Caki2 (cell line): ENCODE results near the gene CBX1. TPM values are rescaled to one million over a fixed set of nuclear protein-coding genes. Genes with fewer than 3 reads are reported as not detected.
A peak's percentile ranks its signal among the peaks of the same experiment; 100 is the strongest.
"Not testable (repeated sequence)": the region's sequence is repeated elsewhere in the genome, so short reads cannot be mapped to it uniquely, and the experiment has no call there.

ENCODE experiments used
- DNase-seq: peaks from one replicate; pipeline ENCODE4 v3.0.0-alpha.2; 2015; ENCODE audit warnings: low read depth
- in situ Hi-C: cut with HindIII; loops from 2 replicates; pipeline ENCODE4 v1.10.0; 2016; ENCODE audit warnings: low sequenced_read_pairs, low pct_unique_long_range_greater_than_20kb, mixed read lengths
- total RNA-seq: library from RNA; depleted of rRNA; stranded (reverse); fragments of >200 nt; shearing (Covaris generic); gene quantifications from 2 replicates; pipeline ENCODE4 v1.2.3, GENCODE V29; 2014; ENCODE audit warnings: low replicate concordance

CBX1 gene
- total RNA-seq, 1 experiment from 2014 or later, result 26.1 TPM

GRCh38 chr17:48093341-48094045, 7.8 kb downstream of the CBX1 start:
- DNase-seq, result no peak
- in situ Hi-C loops, result no loop called here

- no peak for DNase-seq
- in situ Hi-C loops, result no loop called here
Observed at GRCh38 chr17:48084932-48085331, 16.3 kb downstream of the CBX1 start.

GRCh38 chr17:48081858-48082257, 19.4 kb downstream of the CBX1 start:
- in situ Hi-C loops, result no loop called here
- no peak for DNase-seq

- DNase-seq, in situ Hi-C loops: not testable (repeated sequence)
Observed at GRCh38 chr17:48077152-48077551, 24.1 kb downstream of the CBX1 start.

GRCh38 chr17:48074322-48075081, 26.8 kb downstream of the CBX1 start:
- in situ Hi-C loops, result no loop called here
- DNase-seq, result peak; percentile 88

- peak; percentile 57 for DNase-seq
- in situ Hi-C loops, result not testable (repeated sequence)
Observed at GRCh38 chr17:48073566-48074094, 27.6 kb downstream of the CBX1 start.

GRCh38 chr17:48072811-48073210, 28.5 kb downstream of the CBX1 start:
- in situ Hi-C loops, DNase-seq: not testable (repeated sequence)

GRCh38 chr17:48071654-48072053, 29.6 kb downstream of the CBX1 start:
- in situ Hi-C loops, result no loop called here
- no peak for DNase-seq

GRCh38 chr17:48070195-48070594, 31.1 kb downstream of the CBX1 start:
- no peak for DNase-seq
- in situ Hi-C loops, result no loop called here

GRCh38 chr17:48068491-48068961, 32.8 kb downstream of the CBX1 start:
- in situ Hi-C loops, result no loop called here
- no peak for DNase-seq

- in situ Hi-C loops, DNase-seq: not testable (repeated sequence)
Observed at GRCh38 chr17:48067808-48068207, 33.5 kb downstream of the CBX1 start.

GRCh38 chr17:48067245-48067644, 34.0 kb downstream of the CBX1 start:
- in situ Hi-C loops, result no loop called here
- DNase-seq, result no peak

- no peak for DNase-seq
- in situ Hi-C loops, result no loop called here
Observed at GRCh38 chr17:48066656-48067055, 34.6 kb downstream of the CBX1 start.

GRCh38 chr17:48066192-48066591, 35.1 kb downstream of the CBX1 start:
- in situ Hi-C loops, result no loop called here
- no peak for DNase-seq

GRCh38 chr17:48064638-48065037, 36.6 kb downstream of the CBX1 start:
- DNase-seq, result no peak
- in situ Hi-C loops, result no loop called here

- DNase-seq, result no peak
- in situ Hi-C loops, result no loop called here
Observed at GRCh38 chr17:48062273-48062672, 39.0 kb downstream of the CBX1 start.

- no peak for DNase-seq
- in situ Hi-C loops, result no loop called here
Observed at GRCh38 chr17:48060249-48060648, 41.0 kb downstream of the CBX1 start.

- in situ Hi-C loops, result no loop called here
- DNase-seq, result no peak
Observed at GRCh38 chr17:48059125-48059668, 42.1 kb downstream of the CBX1 start.
